Mammary epithelial cell (primary cell): Measurements from ENCODE around the gene SLX4.

Experiments
- EZH2 ChIP-seq: IDR thresholded peaks from 2 replicates; pipeline ENCODE4 v1.6.1; 2012; ENCODE audit warnings: low read length, inconsistent platforms, borderline replicate concordance
- TF ChIP-seq, protein P1 (sequence below), 2 donors: IDR thresholded peaks in 1 of 2; conservative IDR thresholded peaks in 1 of 2; 2 replicates each; pipeline ENCODE4 v1.5.1; 2011 to 2012; ENCODE audit warnings: inconsistent platforms in 2 of 2, low read length in 2 of 2, mild to moderate bottlenecking in 2 of 2, control low read depth in 1 of 2, low read depth in 1 of 2; ENCODE audit not compliant: insufficient read depth in 1 of 2; ENCODE audit errors: extremely low read depth in 1 of 2

DNA sequence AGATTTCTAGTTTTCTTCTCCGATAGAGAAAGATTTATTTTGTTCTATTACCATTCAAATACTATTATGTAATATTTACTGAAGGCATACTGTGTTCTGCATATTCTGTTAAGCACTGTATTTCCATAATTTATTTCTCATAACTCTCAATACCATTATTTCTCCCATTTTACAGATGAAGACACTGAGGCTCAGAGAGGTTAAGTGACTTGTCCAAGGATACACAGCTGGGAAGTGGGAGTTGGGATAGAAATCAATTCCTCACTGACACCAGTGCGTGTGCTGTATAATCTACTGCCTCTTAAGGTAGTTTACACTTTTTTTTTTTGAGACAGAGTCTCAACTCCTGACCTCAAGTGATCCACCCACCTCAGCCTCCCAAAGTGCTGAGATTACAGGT, 41.6 kb downstream of the SLX4 start:
- TF ChIP-seq, protein P1, sequence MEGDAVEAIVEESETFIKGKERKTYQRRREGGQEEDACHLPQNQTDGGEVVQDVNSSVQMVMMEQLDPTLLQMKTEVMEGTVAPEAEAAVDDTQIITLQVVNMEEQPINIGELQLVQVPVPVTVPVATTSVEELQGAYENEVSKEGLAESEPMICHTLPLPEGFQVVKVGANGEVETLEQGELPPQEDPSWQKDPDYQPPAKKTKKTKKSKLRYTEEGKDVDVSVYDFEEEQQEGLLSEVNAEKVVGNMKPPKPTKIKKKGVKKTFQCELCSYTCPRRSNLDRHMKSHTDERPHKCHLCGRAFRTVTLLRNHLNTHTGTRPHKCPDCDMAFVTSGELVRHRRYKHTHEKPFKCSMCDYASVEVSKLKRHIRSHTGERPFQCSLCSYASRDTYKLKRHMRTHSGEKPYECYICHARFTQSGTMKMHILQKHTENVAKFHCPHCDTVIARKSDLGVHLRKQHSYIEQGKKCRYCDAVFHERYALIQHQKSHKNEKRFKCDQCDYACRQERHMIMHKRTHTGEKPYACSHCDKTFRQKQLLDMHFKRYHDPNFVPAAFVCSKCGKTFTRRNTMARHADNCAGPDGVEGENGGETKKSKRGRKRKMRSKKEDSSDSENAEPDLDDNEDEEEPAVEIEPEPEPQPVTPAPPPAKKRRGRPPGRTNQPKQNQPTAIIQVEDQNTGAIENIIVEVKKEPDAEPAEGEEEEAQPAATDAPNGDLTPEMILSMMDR (conservative IDR thresholded peaks at IDR 0.05 in 1 of 2, IDR thresholded peaks at IDR 0.05 in 1 of 2; ENCODE audit: extremely low read depth in 1 of 2, insufficient read depth in 1 of 2, low read depth in 1 of 2, low read length in 2 of 2), result no peak
- TF ChIP-seq EZH2, result no peak
